K562 (cell line): Measurements from ENCODE around the gene NEUROD4. TPM values are rescaled to one million over a fixed set of nuclear protein-coding genes. Genes with fewer than 3 reads are reported as not detected.
A peak's percentile ranks its signal among the peaks of the same experiment; 100 is the strongest.

Experiments
- ELF1 ChIP-seq: fragments of 200-800 bp; sonication (Bioruptor generic); IDR thresholded peaks from 2 replicates; pipeline ENCODE4 v1.6.1; 2016; ENCODE audit warnings: missing genetic modification characterization, missing compliant biosample characterization
- NCOR1 ChIP-seq: fragments of 450-650 bp; IDR thresholded peaks from 2 replicates; pipeline ENCODE4 v1.6.1; 2016; ENCODE audit warnings: mild to moderate bottlenecking, moderate library complexity
- RBM25 ChIP-seq: fragments of 200-400 bp; formaldehyde crosslinking; IDR thresholded peaks from 2 replicates; pipeline ENCODE4 v1.6.1; 2018; ENCODE audit warnings: low read length, low read depth, moderate library complexity; ENCODE audit not compliant: severe bottlenecking
- SMAD4 ChIP-seq: fragments of 250-450 bp; sonication (Bioruptor Pico); conservative IDR thresholded peaks from 2 replicates; pipeline ENCODE4 v1.8.0; 2021; ENCODE audit warnings: inconsistent platforms, mild to moderate bottlenecking, moderate library complexity
- ZKSCAN8 ChIP-seq: fragments of 200-800 bp; sonication (Bioruptor generic); IDR thresholded peaks from 2 replicates; pipeline ENCODE4 v1.6.1; 2016; ENCODE audit warnings: missing genetic modification characterization, missing compliant biosample characterization
- ZNF12 ChIP-seq: sonication (generic); formaldehyde crosslinking; IDR thresholded peaks from 2 replicates; pipeline ENCODE4 v1.4.0; 2020; ENCODE audit warnings: mild to moderate bottlenecking, missing genetic modification reagents
- ZNF140 ChIP-seq: fragments of 250-450 bp; sonication (Bioruptor Pico); IDR thresholded peaks from 2 replicates; pipeline ENCODE4 v1.8.0; 2021; ENCODE audit warnings: moderate library complexity, mild to moderate bottlenecking, inconsistent platforms
- ZNF197 ChIP-seq: fragments of 200-800 bp; sonication (Bioruptor generic); IDR thresholded peaks from 2 replicates; pipeline ENCODE4 v1.6.1; 2016; ENCODE audit warnings: low read depth, missing genetic modification characterization, missing compliant biosample characterization
- polyA plus RNA-seq, 8 experiments: library from polyadenylated mRNA; depleted of rRNA in 4 of 8; stranded (reverse) in 5 of 8; unstranded in 3 of 8; fragments of >200 nt; fragmentation: Nextera tagmentation in 2 of 8; fragmentation: Illumina TruSeq in 1 of 8; extraction: Ambion mirVana in 2 of 8; extraction: Trizol in 1 of 8; gene quantifications; 2 replicates each; pipeline versions ENCODE4 v1.2.1 to v1.2.3, GENCODE V29; 2011 to 2014; ENCODE audit warnings: inconsistent platforms in 1 of 8, missing spikeins in 1 of 8
- total RNA-seq, 7 experiments: library from RNA; depleted of rRNA in 6 of 7; stranded (reverse); fragments of >200 nt in 6 of 7; fragmentation: Illumina TruSeq in 2 of 7; extraction: Trizol in 2 of 7; gene quantifications; 2 replicates each; pipeline versions ENCODE4 v1.2.1 to v1.2.3, GENCODE V29; 2011 to 2021; ENCODE audit warnings: low replicate concordance in 1 of 7
- TF ChIP-seq, protein P1 (sequence below), 2 experiments: fragments of 450-650 bp; IDR thresholded peaks; 2 replicates each; pipeline ENCODE4 v1.6.1; 2016; ENCODE audit warnings: mild to moderate bottlenecking in 2 of 2, borderline replicate concordance in 1 of 2, low read depth in 1 of 2, moderate library complexity in 1 of 2
- TF ChIP-seq, protein P2 (sequence below): fragments of 250-450 bp; sonication (Bioruptor Pico); IDR thresholded peaks from 2 replicates; pipeline ENCODE4 v1.5.0; 2022; ENCODE audit warnings: mild to moderate bottlenecking
- TF ChIP-seq, protein P3 (sequence below), 2 experiments: fragments of 150-350 bp in 1 of 2; IDR thresholded peaks; 2 replicates each; pipeline ENCODE4 v1.6.1; 2012 to 2016; ENCODE audit warnings: low read depth in 2 of 2, low read length in 2 of 2, mild to moderate bottlenecking in 1 of 2, moderate library complexity in 1 of 2

The NEUROD4 gene
- total and polyA plus RNA-seq, 9 of the 15 experiments (the other 6 are each of a cell fraction or from before 2014, with no cell fraction given): not detected

DNA sequence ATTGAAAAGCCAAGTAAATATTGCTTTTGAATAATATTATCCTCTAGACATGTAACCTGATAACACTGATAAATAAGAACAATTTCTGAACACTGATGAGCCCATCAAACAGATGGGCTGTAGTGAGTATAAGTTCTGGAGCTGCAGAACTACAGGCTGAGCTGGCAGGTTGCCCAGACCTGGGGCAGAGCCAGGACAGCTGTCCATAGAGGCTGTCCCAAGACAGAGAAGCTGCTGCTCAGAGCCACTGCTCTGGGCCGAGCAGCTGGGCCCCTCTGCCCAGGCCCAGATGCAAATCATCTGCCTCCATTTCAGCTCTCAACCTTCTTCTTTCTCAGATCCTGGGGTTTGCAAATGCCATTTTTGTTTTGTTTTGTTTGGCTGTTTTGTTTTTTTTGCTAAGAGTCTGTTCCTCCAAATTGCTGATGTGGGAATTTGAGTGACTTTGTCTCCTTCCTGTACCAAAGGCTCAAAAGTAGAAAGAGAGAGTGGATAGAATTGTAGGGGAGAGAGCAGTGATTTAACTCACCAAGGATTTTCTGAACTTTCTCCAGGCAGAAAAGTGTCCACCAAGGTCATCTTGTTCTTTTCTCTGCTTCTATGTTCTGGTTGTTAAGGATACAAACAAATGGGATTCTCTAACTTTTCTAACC is 31.2 kb upstream of the NEUROD4 start (continued):
- TF ChIP-seq ELF1 (tag) (no peak), SMAD4 (CRISPR knock-in tag) (no peak), RBM25 (no peak), ZNF197 (CRISPR knock-in tag) (no peak), ZNF140 (CRISPR knock-in tag) (no peak), NCOR1 (no peak), ZNF12 (peak; percentile 97), ZKSCAN8 (no peak)
- TF ChIP-seq, protein P1, sequence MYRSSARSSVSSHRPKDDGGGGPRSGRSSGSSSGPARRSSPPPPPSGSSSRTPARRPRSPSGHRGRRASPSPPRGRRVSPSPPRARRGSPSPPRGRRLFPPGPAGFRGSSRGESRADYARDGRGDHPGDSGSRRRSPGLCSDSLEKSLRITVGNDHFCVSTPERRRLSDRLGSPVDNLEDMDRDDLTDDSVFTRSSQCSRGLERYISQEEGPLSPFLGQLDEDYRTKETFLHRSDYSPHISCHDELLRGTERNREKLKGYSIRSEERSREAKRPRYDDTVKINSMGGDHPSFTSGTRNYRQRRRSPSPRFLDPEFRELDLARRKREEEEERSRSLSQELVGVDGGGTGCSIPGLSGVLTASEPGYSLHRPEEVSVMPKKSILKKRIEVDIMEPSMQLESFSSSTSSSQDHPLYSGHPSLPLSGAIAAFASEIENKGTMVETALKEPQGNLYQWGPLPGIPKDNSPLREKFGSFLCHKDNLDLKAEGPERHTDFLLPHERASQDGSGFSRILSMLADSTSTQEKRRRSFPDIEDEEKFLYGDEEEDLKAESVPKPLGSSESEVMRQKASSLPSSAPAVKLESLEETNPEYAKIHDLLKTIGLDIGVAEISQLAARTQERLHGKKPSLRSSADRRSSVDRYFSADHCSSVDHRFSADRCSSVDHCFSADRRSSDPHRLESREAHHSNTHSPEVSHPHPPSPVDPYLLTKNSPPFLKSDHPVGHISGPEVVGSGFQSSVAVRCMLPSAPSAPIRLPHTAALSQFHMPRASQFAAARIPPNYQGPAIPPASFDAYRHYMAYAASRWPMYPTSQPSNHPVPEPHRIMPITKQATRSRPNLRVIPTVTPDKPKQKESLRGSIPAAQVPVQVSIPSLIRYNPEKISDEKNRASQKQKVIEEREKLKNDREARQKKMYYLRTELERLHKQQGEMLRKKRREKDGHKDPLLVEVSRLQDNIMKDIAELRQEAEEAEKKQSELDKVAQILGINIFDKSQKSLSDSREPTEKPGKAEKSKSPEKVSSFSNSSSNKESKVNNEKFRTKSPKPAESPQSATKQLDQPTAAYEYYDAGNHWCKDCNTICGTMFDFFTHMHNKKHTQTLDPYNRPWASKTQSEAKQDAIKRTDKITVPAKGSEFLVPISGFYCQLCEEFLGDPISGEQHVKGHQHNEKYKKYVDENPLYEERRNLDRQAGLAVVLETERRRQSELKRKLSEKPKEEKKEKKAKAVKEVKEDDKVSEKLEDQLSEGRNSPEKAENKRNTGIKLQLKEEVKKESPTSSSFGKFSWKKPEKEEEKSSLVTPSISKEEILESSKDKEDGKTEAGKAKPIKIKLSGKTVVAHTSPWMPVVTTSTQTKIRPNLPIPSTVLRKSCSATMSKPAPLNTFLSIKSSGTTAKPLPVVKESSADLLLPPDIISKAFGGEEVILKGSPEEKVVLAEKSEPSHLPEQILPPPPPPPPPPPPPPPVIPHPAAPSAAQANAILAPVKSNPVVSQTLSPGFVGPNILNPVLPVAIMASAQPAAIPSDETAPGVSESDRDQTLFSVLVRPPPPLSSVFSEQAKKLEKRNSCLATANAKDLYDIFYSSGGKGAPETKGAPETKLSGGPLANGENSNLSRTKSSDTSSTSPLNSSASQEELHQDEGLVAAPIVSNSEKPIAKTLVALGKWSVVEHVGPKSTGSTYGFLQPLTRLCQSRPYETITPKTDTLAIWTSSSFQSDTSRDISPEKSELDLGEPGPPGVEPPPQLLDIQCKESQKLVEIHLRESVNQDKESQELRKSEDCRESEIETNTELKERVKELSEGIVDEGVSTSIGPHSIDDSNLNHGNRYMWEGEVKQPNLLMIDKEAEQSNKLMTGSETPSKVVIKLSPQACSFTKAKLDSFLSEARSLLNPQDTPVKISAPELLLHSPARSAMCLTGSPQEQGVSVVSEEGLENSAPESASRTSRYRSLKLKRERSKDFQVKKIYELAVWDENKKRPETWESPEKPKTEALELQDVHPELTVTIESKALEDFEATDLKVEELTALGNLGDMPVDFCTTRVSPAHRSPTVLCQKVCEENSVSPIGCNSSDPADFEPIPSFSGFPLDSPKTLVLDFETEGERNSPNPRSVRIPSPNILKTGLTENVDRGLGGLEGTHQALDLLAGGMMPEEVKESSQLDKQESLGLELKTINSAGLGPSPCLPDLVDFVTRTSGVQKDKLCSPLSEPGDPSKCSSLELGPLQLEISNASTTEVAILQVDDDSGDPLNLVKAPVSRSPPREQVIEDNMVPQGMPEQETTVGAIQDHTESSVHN (IDR thresholded peaks at IDR 0.05; ENCODE audit: borderline replicate concordance in 1 of 2, low read depth in 1 of 2): no peak
- TF ChIP-seq, protein P2, sequence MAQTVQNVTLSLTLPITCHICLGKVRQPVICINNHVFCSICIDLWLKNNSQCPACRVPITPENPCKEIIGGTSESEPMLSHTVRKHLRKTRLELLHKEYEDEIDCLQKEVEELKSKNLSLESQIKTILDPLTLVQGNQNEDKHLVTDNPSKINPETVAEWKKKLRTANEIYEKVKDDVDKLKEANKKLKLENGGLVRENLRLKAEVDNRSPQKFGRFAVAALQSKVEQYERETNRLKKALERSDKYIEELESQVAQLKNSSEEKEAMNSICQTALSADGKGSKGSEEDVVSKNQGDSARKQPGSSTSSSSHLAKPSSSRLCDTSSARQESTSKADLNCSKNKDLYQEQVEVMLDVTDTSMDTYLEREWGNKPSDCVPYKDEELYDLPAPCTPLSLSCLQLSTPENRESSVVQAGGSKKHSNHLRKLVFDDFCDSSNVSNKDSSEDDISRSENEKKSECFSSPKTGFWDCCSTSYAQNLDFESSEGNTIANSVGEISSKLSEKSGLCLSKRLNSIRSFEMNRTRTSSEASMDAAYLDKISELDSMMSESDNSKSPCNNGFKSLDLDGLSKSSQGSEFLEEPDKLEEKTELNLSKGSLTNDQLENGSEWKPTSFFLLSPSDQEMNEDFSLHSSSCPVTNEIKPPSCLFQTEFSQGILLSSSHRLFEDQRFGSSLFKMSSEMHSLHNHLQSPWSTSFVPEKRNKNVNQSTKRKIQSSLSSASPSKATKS: no peak
- TF ChIP-seq, protein P3, sequence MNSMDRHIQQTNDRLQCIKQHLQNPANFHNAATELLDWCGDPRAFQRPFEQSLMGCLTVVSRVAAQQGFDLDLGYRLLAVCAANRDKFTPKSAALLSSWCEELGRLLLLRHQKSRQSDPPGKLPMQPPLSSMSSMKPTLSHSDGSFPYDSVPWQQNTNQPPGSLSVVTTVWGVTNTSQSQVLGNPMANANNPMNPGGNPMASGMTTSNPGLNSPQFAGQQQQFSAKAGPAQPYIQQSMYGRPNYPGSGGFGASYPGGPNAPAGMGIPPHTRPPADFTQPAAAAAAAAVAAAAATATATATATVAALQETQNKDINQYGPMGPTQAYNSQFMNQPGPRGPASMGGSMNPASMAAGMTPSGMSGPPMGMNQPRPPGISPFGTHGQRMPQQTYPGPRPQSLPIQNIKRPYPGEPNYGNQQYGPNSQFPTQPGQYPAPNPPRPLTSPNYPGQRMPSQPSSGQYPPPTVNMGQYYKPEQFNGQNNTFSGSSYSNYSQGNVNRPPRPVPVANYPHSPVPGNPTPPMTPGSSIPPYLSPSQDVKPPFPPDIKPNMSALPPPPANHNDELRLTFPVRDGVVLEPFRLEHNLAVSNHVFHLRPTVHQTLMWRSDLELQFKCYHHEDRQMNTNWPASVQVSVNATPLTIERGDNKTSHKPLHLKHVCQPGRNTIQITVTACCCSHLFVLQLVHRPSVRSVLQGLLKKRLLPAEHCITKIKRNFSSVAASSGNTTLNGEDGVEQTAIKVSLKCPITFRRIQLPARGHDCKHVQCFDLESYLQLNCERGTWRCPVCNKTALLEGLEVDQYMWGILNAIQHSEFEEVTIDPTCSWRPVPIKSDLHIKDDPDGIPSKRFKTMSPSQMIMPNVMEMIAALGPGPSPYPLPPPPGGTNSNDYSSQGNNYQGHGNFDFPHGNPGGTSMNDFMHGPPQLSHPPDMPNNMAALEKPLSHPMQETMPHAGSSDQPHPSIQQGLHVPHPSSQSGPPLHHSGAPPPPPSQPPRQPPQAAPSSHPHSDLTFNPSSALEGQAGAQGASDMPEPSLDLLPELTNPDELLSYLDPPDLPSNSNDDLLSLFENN (IDR thresholded peaks at IDR 0.05; ENCODE audit: low read depth in 2 of 2, low read length in 2 of 2): no peak
